Stimulated activated naive CD8-positive, alpha-beta T cell treated with anti-CD3 and anti-CD28 coated beads, Interleukin-15, Interleukin-2, amounts not matched to agents 100 ng/mL and 50 ng/mL, for 24 hours (primary cell): ENCODE data around the gene MFNG.

Experiments
- H3K27ac Mint-ChIP-seq: one replicate; pipeline ENCODE4 v1.8.0; 2021; ENCODE audit warnings: mild to moderate bottlenecking, mixed read lengths
- H3K27me3 Mint-ChIP-seq: one replicate; pipeline ENCODE4 v1.8.0; 2021; ENCODE audit warnings: mixed read lengths
- H3K36me3 Mint-ChIP-seq: one replicate; pipeline ENCODE4 v1.8.0; 2021; ENCODE audit warnings: low read depth, mixed read lengths
- H3K4me1 Mint-ChIP-seq: one replicate; pipeline ENCODE4 v1.8.0; 2021; ENCODE audit warnings: low read depth, mixed read lengths
- H3K4me3 Mint-ChIP-seq: one replicate; pipeline ENCODE4 v1.8.0; 2021; ENCODE audit warnings: mild to moderate bottlenecking, mixed read lengths
- H3K9me3 Mint-ChIP-seq: one replicate; pipeline ENCODE4 v1.8.0; 2021; ENCODE audit warnings: mixed read lengths

Gene MFNG

DNA sequence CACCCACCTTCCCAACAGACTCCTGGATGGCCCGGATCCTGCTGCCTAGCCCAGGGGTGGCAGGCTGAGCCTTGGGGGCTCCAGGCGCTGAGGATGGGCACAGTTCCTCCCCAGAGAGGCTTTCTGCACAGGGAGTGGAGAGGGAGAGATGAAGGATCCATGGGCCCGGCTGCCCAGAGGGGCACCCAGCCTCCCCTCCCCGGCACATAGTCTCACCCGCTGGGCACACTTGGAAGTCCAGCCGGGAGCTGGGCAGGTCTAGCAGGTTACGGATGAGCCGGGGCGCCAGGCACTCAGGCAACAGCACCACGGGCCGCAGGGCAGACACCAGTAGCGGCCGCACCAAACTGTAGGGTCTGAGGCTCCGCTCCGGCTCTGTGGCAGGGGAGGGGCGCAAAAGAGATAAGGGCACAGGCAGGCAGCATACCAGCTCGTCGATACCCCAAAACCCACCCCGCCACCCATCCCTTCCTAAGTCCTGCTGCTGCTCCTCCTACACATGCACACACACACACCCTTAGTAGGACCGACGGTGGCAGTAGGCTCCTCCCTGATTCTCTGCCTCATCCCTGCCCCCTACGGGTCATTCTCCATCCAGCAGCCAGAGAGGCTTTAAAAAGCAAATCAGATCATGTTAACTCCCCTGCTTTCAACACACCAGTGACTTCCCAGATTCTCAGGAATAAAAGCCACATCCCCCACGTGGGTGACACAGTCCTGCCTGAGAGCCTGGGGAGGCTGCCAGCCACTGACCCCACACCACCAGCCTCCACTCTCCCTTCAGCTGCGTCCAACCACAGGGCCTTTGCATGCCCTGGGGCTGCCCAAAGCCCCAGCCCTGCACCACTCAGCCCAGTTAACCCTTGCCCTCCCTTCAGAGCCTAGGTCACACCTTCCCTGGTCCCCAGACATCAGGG is 6.5 kb upstream of the MFNG start:
- Mint-ChIP-seq H3K9me3 (no peaks in the 10 kb centered on the region), H3K4me1 (peaks cover 29% of the 10 kb centered on the region), H3K36me3 (no peaks in the 10 kb centered on the region), H3K27ac (no peak overlapping the region), H3K27me3 (no peaks in the 10 kb centered on the region), H3K4me3 (no peak overlapping the region)

GRCh38 chr22:37491559-37492427 is 5.6 kb upstream of the MFNG start:
- Mint-ChIP-seq H3K4me1 (peaks cover 38% of the 10 kb centered on the region), H3K36me3 (no peaks in the 10 kb centered on the region), H3K9me3 (no peaks in the 10 kb centered on the region), H3K4me3 (no peak overlapping the region), H3K27me3 (no peaks in the 10 kb centered on the region), H3K27ac (no peak overlapping the region)

- H3K9me3 Mint-ChIP-seq = no peaks in the 10 kb centered on the region
- H3K4me1 Mint-ChIP-seq = peaks cover 43% of the 10 kb centered on the region
- no peaks in the 10 kb centered on the region for H3K36me3 Mint-ChIP-seq
- no peak overlapping the region for H3K4me3 Mint-ChIP-seq
- H3K27ac Mint-ChIP-seq = no peak overlapping the region
- H3K27me3 Mint-ChIP-seq = no peaks in the 10 kb centered on the region
Observed at GRCh38 chr22:37491106-37491505, 4.9 kb upstream of the MFNG start.

GRCh38 chr22:37489983-37490382 is 3.8 kb upstream of the MFNG start:
- Mint-ChIP-seq H3K4me3 (no peak overlapping the region), H3K27me3 (no peaks in the 10 kb centered on the region), H3K4me1 (peaks cover 43% of the 10 kb centered on the region), H3K36me3 (peaks cover 2% of the 10 kb centered on the region), H3K27ac (no peak overlapping the region), H3K9me3 (no peaks in the 10 kb centered on the region)

DNA sequence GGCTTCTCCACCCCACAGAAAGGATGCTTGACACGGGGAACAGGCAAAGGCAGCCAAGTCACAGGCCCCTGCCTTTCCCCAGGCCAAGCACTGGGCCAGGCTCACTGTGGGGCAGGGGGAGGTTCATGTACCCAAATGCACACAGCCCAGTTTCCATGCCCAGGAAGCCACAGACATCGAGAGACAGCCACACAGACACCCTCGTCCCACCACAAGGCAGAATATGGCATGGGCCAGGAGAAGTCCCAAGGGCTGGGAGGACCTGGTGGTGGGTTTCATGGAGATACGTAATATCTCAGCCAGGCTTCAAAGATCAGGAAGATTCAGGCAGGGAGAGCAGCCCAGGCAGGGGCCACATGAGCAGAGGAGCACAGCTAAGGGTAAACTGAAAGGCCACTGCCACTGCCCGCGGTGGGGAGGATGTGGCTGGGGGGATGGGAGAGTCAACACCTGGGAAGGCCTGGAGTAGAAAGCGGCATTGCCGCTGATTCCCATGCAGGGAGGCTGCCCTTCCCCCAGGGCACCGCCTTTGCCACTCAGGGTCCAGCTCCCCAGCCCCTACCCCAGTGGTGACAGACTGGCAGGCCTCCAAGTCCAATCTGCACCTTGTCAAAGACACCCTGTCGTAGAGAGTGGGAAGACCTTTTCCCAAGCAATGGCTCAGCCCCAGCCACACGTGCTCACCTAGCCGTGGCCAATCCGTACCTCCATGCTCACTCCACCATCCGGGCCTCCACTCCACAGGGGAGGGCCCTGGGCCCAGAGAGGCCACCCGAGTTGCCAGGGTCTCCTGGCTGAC is 2.4 kb upstream of the MFNG start:
- Mint-ChIP-seq H3K27ac (peak overlapping the region; percentile 65), H3K27me3 (no peaks in the 10 kb centered on the region), H3K9me3 (no peaks in the 10 kb centered on the region), H3K36me3 (peaks cover 13% of the 10 kb centered on the region), H3K4me1 (peaks cover 44% of the 10 kb centered on the region), H3K4me3 (no peak overlapping the region)

GRCh38 chr22:37487571-37487970 is 1.4 kb upstream of the MFNG start:
- peaks cover 46% of the 10 kb centered on the region for H3K4me1 Mint-ChIP-seq
- peak overlapping the region; percentile 6 for H3K27ac Mint-ChIP-seq
- peak overlapping the region; percentile 95 for H3K4me3 Mint-ChIP-seq
- H3K36me3 Mint-ChIP-seq = peaks cover 22% of the 10 kb centered on the region
- no peaks in the 10 kb centered on the region for H3K9me3 Mint-ChIP-seq
- H3K27me3 Mint-ChIP-seq = no peaks in the 10 kb centered on the region

GRCh38 chr22:37487129-37487528 is 945 bp upstream of the MFNG start:
- H3K36me3 Mint-ChIP-seq = peaks cover 27% of the 10 kb centered on the region
- H3K4me1 Mint-ChIP-seq = peaks cover 50% of the 10 kb centered on the region
- H3K9me3 Mint-ChIP-seq = no peaks in the 10 kb centered on the region
- H3K27ac Mint-ChIP-seq = peak overlapping the region; percentile 6
- H3K27me3 Mint-ChIP-seq = no peaks in the 10 kb centered on the region
- peak overlapping the region; percentile 95 for H3K4me3 Mint-ChIP-seq

- Mint-ChIP-seq H3K36me3 (peaks cover 34% of the 10 kb centered on the region), H3K27ac (peak overlapping the region; percentile 99), H3K9me3 (no peaks in the 10 kb centered on the region), H3K27me3 (no peaks in the 10 kb centered on the region), H3K4me3 (peak overlapping the region; percentile 95), H3K4me1 (peaks cover 63% of the 10 kb centered on the region)
Observed at GRCh38 chr22:37485395-37486223, 575 bp downstream of the MFNG start.

GRCh38 chr22:37484480-37485394 is 1.4 kb downstream of the MFNG start:
- H3K9me3 Mint-ChIP-seq = no peaks in the 10 kb centered on the region
- peaks cover 38% of the 10 kb centered on the region for H3K36me3 Mint-ChIP-seq
- peak overlapping the region; percentile 99 for H3K27ac Mint-ChIP-seq
- H3K4me3 Mint-ChIP-seq = peak overlapping the region; percentile 95
- peaks cover 57% of the 10 kb centered on the region for H3K4me1 Mint-ChIP-seq
- H3K27me3 Mint-ChIP-seq = no peaks in the 10 kb centered on the region

DNA sequence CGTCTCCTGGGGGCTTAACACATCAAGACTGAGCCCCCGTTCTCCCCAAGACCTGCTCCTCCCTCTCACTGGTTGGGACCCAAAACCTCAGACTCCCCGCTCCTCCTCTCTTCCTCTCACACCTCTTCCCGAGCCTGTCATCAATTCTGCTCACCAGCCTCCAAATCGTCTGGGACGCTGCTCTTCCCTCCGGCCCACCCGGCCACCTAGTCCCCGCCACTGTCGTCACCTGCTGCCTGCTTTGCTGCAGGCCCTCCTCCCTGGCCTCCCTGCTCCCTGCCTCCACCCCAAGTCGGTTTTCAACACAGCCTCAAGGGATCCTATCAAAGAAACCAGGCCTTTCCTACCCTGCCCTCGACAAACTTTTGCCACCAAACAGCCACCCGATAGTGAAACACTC is 3.1 kb downstream of the MFNG start:
- Mint-ChIP-seq H3K27me3 (no peaks in the 10 kb centered on the region), H3K4me3 (peak overlapping the region; percentile 95), H3K4me1 (peaks cover 48% of the 10 kb centered on the region), H3K27ac (peak overlapping the region; percentile 99), H3K36me3 (peaks cover 47% of the 10 kb centered on the region), H3K9me3 (no peaks in the 10 kb centered on the region)

DNA sequence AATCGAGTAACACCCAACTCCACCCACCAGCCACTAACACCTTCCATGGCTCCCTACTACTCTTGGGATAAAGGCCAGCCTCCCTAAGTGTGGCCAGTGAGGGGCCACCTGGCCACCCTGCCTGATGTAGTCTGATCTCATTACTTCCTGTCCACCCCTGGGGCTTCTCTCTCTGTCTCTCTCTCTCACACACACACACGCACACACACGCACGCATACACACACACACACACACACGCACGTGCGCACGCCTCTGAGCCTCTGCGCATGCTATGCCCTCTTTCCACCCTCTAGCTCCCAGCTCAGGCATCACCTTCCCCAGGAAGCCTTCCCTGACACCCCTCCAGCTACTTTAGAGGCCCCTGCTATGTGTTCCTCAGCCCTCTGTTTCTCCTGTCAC is 3.9 kb downstream of the MFNG start:
- no peaks in the 10 kb centered on the region for H3K9me3 Mint-ChIP-seq
- peaks cover 50% of the 10 kb centered on the region for H3K36me3 Mint-ChIP-seq
- H3K4me3 Mint-ChIP-seq = peak overlapping the region; percentile 95
- H3K4me1 Mint-ChIP-seq = peaks cover 40% of the 10 kb centered on the region
- no peaks in the 10 kb centered on the region for H3K27me3 Mint-ChIP-seq
- peak overlapping the region; percentile 99 for H3K27ac Mint-ChIP-seq

GRCh38 chr22:37481347-37481907 is 4.8 kb downstream of the MFNG start:
- H3K36me3 Mint-ChIP-seq = peaks cover 58% of the 10 kb centered on the region
- no peaks in the 10 kb centered on the region for H3K9me3 Mint-ChIP-seq
- H3K27ac Mint-ChIP-seq = peak overlapping the region; percentile 99
- H3K27me3 Mint-ChIP-seq = no peaks in the 10 kb centered on the region
- H3K4me3 Mint-ChIP-seq = no peak overlapping the region
- peaks cover 32% of the 10 kb centered on the region for H3K4me1 Mint-ChIP-seq
